Large intestine (tissue), 3 donors: ENCODE data around the gene UPF2. TPM values are rescaled to one million over a fixed set of nuclear protein-coding genes. Genes with fewer than 3 reads are reported as not detected.

Experiments
- DNase-seq, 2 donors: peaks; one replicate each; pipeline versions ENCODE4 v3.0.0 to v3.0.0-alpha.2; 2013
- H3K27ac ChIP-seq: one replicate; pipeline ENCODE4 v1.5.1; 2013; ENCODE audit warnings: low read length
- H3K27me3 ChIP-seq: 2 replicates; pipeline ENCODE4 v1.6.1; 2013; ENCODE audit warnings: low read length; ENCODE audit not compliant: control insufficient read depth, insufficient read depth
- H3K36me3 ChIP-seq: 2 replicates; pipeline ENCODE4 v1.6.1; 2013; ENCODE audit warnings: low read length; ENCODE audit not compliant: control insufficient read depth, insufficient read depth
- H3K4me1 ChIP-seq: one replicate; pipeline ENCODE4 v1.6.1; 2013; ENCODE audit warnings: low read length; ENCODE audit not compliant: control insufficient read depth, insufficient read depth
- H3K4me3 ChIP-seq: one replicate; pipeline ENCODE4 v1.5.1; 2013; ENCODE audit warnings: low read length
- H3K9me3 ChIP-seq: one replicate; pipeline ENCODE4 v1.6.1; 2013; ENCODE audit warnings: mild to moderate bottlenecking, low read depth, low read length, moderate library complexity; ENCODE audit not compliant: control insufficient read depth
- WGBS: methylation state at CpG from one replicate; pipeline ENCODE4 v1.1.5; 2013; ENCODE audit warnings: low lambda C conversion rate; ENCODE audit not compliant: insufficient coverage; 5-methylcytosine and 5-hydroxymethylcytosine counted together
- polyA plus RNA-seq: library from polyadenylated mRNA; unstranded; fragments of 120-200 nt; gene quantifications from one replicate; pipeline ENCODE4 v1.2.1, GENCODE V29; 2013

UPF2 gene
- polyA plus RNA-seq, 1 donor: 20.9 TPM

GRCh38 chr10:11887381-11888227 lies 155.0 kb downstream of the UPF2 start:
- no CpG with 5 or more reads among the region's 16 CpGs for WGBS
- no peaks in the 10 kb centered on the region for H3K9me3 ChIP-seq
- no peaks in the 10 kb centered on the region for H3K36me3 ChIP-seq
- H3K27me3 ChIP-seq: no peaks in the 10 kb centered on the region
- peaks cover 4% of the 10 kb centered on the region for H3K4me1 ChIP-seq
- no peak overlapping the region for H3K4me3 ChIP-seq
- H3K27ac ChIP-seq: no peak overlapping the region
- DNase-seq: no peak

GRCh38 chr10:11886851-11887250 lies 155.8 kb downstream of the UPF2 start:
- WGBS: no CpG with 5 or more reads among the region's 12 CpGs
- H3K27me3 ChIP-seq: no peaks in the 10 kb centered on the region
- H3K36me3 ChIP-seq: no peaks in the 10 kb centered on the region
- no peak overlapping the region for H3K4me3 ChIP-seq
- DNase-seq: no peak
- no peaks in the 10 kb centered on the region for H3K9me3 ChIP-seq
- H3K27ac ChIP-seq: no peak overlapping the region
- H3K4me1 ChIP-seq: peaks cover 7% of the 10 kb centered on the region

- H3K36me3 ChIP-seq: no peaks in the 10 kb centered on the region
- no peaks in the 10 kb centered on the region for H3K27me3 ChIP-seq
- no peak overlapping the region for H3K27ac ChIP-seq
- no CpG with 5 or more reads among the region's 6 CpGs for WGBS
- H3K9me3 ChIP-seq: no peaks in the 10 kb centered on the region
- no peak overlapping the region for H3K4me3 ChIP-seq
- DNase-seq: no peak
- peaks cover 13% of the 10 kb centered on the region for H3K4me1 ChIP-seq
These were observed 156.5 kb downstream of the UPF2 start for GRCh38 chr10:11886138-11886474.

DNA sequence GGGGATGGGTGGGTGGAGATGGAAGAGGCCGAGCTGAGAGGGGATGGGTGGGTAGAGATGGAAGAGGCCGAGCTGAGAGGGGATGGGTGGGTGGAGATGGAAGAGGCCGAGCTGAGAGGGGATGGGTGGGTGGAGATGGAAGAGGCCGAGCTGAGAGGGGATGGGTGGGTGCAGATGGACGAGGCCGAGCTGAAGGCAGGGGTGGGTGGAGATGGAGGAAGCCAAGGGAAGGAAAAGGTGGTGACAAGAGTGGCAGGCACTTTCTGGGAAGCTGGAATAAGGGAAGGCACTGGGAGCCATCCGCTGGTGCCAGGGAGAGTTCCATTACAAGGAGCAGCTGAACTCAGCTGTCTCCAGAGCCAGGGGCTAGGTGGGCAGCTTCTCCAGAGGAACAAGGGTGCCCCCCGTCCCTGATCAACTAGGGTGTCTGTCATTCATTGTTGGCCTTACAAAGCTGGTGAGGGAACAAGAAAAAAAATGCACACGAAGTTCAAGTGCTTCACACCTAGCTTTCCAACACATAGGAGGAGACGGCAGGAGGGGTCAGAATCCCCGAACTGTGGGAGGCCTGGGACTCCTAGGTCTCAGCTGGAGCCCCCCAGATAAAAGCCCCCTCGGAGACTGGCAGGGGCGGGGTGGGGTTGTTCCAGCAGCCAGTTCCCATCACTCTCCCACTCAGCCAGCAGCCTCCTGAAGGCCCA lies 157.0 kb downstream of the UPF2 start:
- no peak overlapping the region for H3K4me3 ChIP-seq
- DNase-seq: no peak
- H3K36me3 ChIP-seq: no peaks in the 10 kb centered on the region
- no peaks in the 10 kb centered on the region for H3K9me3 ChIP-seq
- no peaks in the 10 kb centered on the region for H3K27me3 ChIP-seq
- H3K4me1 ChIP-seq: peaks cover 13% of the 10 kb centered on the region
- H3K27ac ChIP-seq: no peak overlapping the region
- 86% methylated on average over 5 of the region's 13 CpGs for WGBS

DNA sequence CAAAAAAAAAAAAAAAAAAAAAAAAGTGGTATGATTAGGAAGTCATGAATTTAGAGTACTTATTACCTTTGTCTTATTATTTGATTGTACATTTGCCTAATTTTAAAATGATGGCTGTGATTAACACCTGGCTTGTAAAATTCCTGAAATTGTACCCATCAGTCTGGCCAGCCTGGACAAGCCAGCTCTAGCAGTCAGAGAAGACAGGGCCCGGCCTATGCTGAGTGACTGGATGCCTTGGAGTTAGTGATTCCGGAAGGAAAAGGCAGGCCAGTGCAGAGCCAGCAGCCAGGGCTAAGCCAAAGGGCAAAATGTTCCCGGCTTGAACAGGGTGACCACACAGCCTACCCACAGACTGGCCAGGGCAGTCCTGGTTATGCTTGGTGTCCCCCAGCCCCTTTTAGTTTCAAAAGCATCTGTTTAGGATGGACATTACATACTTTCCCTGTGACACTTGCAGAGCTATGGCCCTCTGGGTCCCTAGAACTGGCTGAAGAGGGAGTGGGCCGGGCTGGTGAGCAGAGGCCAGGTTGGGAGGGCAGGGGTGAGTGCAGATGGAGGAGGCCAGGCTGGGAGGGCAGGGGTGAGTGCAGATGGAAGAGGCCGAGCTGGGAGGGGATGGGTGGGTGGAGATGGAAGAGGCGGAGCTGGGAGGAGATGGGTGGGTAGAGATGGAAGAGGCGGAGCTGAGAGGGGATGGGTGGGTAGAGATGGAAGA lies 157.7 kb downstream of the UPF2 start:
- no peaks in the 10 kb centered on the region for H3K27me3 ChIP-seq
- 50% methylated on average over 2 of the region's 7 CpGs for WGBS
- H3K9me3 ChIP-seq: no peaks in the 10 kb centered on the region
- H3K4me3 ChIP-seq: no peak overlapping the region
- H3K4me1 ChIP-seq: peaks cover 18% of the 10 kb centered on the region
- no peak overlapping the region for H3K27ac ChIP-seq
- H3K36me3 ChIP-seq: no peaks in the 10 kb centered on the region
- no peak for DNase-seq

DNA sequence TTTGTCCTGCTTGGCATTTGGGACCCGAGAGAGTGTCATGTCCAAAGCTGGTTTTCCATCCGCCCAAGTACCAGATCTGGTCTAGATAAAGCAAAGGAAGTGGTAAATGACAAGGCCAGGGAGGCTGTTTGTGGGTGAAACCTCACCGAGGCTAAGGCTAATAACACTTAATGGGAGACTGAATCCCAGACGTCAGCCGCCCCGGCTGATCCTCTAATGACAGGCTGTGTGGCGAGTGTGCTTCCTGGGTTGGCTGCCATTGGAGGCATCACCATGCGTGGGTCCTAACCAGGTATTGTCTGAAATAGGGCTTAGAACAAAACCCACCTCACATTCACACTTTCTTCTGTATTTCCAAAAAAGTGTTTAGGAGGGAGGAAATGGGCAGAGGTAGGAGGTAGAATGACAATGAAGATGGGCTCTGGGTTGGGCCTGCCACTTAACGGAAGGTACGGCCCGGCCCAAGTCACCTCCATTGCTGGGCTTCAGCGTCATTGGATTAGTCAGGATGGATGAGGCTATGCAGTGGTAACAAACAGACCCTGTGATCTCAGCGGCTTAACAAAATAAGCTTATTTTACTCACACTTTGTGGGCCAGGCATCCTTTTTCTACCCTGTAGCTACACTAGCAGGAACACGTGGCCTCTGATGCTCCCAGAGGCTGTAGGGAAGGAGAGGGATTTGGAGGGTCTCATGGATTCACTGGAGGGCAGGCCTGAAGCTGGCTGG lies 159.8 kb downstream of the UPF2 start:
- H3K4me3 ChIP-seq: no peak overlapping the region
- H3K27ac ChIP-seq: peak overlapping the region; percentile 79
- peaks cover 8% of the 10 kb centered on the region for H3K9me3 ChIP-seq
- H3K36me3 ChIP-seq: no peaks in the 10 kb centered on the region
- H3K4me1 ChIP-seq: peaks cover 27% of the 10 kb centered on the region
- no peaks in the 10 kb centered on the region for H3K27me3 ChIP-seq
- DNase-seq: no peak
- WGBS: 100% methylated on average over 3 of the region's 14 CpGs

DNA sequence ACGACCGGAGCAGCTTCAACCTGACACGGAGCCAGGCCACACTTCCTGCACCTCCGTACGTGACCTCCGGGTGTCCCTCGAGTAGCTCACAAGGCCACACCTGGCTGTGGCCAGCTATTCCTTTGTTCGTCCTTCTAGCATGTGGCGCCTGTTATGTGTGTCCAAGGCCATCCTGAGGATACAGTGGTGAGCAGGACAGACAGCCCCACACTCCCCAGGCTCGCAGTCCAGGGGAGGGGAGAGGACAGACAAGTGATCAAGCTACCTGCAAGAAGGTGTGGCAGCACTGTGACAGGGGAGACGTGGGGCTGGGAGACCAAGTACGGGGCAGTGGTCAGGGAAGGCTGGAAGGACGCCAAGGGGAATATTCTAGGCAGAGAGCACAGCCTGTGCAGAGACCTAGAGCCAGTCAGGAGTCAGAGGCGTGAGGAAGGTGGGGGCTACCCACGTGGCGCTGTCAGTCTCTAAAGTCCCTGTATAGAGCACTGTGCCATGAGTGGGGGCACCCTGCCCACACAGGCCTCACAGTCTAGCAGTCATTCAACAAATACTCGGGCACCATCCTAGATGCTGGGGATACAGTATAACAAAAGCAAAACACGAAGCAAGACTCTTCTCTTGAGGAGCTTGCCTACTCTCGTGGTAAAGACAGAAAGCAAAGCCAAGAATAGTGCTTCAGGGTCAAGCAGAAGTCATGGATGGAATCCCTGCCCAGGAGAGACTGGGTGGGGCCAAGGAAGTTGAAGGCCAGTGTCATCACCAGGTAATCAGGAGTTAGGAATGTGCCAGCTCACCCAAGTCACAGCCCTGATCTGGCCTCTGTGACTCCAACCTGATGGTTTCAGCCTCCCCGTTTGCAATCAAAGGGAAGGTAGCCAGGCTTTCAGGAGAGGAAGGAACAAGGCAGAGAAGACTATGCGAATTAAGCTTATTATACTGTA lies 160.9 kb downstream of the UPF2 start:
- H3K9me3 ChIP-seq: peaks cover 8% of the 10 kb centered on the region

GRCh38 chr10:11881030-11881476 lies 161.6 kb downstream of the UPF2 start:
- peaks cover 45% of the 10 kb centered on the region for H3K4me1 ChIP-seq
- H3K9me3 ChIP-seq: peaks cover 8% of the 10 kb centered on the region
- H3K4me3 ChIP-seq: no peak overlapping the region
- no peak for DNase-seq
- no peaks in the 10 kb centered on the region for H3K27me3 ChIP-seq
- H3K27ac ChIP-seq: peak overlapping the region; percentile 79
- no peaks in the 10 kb centered on the region for H3K36me3 ChIP-seq
- no CpG with 5 or more reads among the region's 11 CpGs for WGBS

More for the DNA sequence above, 160.9 kb downstream of the UPF2 start:
- WGBS: 92% methylated on average over 2 of the region's 21 CpGs
- peak overlapping the region; percentile 79 for H3K27ac ChIP-seq
- no peaks in the 10 kb centered on the region for H3K27me3 ChIP-seq
- H3K4me3 ChIP-seq: no peak overlapping the region
- H3K4me1 ChIP-seq: peaks cover 38% of the 10 kb centered on the region
- H3K36me3 ChIP-seq: no peaks in the 10 kb centered on the region
- DNase-seq: peak; percentile 77 to 80

- Histone ChIP-seq H3K9me3 (peaks cover 8% of the 10 kb centered on the region), H3K27ac (no peak overlapping the region), H3K4me3 (no peak overlapping the region), H3K36me3 (no peaks in the 10 kb centered on the region), H3K27me3 (no peaks in the 10 kb centered on the region), H3K4me1 (peaks cover 51% of the 10 kb centered on the region)
- no CpG with 5 or more reads among the region's 32 CpGs for WGBS
- DNase-seq: no peak
These were observed 162.2 kb downstream of the UPF2 start for GRCh38 chr10:11880151-11881029.
